HG03045 (cell line): ENCODE results near the gene TTC32.

Source experiments
- ATAC-seq: cut with Tn5 transposase; IDR thresholded peaks from one replicate; pipeline ENCODE4 v1.9.1; 2021; ENCODE audit warnings: mild to moderate bottlenecking, moderate library complexity; ENCODE audit not compliant: unreplicated experiment

The TTC32 gene

DNA sequence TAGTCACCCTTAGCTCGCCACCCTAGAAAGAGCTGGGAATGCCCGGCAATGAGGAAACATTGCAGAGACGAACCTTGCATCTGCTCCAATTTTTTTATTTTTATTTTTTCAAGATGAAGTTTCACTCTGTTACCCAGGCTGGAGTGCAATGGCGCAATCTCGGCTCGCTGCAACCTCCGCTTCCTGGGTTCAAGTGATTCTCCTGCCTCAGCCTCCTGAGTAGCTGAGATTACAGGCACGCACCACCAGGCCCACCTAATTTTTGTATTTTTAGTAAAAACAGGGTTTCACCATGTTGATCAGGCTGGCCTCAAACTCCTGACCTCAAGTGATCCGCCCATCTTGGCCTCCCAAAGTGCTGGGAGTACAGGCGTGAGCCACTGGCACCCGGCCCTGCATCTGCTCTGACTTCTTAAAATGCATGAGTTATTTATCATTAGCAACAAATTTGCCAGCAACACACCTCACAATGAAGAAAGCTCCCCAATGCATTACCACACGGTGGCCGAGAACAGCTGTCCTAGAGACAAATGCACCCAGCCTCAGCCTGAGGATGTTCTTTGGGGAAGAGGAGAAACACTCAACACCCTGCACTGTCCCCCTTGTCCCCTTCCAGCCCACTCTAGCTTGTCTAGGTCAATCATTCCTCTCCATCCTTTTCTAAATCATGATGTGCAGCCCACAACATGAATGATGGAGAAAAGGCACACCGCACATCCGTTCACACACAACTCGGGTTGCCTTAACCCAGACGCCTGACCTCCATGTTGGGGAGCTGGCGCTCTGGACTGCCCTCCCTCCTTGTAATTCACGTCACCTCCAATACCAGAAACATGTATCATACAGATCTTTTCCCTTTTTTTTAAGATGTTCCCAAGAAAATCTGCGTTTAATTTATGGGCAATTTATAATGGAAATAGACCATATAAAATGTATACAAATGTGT, 46.9 kb downstream of the TTC32 start:
- ATAC-seq: no peak

DNA sequence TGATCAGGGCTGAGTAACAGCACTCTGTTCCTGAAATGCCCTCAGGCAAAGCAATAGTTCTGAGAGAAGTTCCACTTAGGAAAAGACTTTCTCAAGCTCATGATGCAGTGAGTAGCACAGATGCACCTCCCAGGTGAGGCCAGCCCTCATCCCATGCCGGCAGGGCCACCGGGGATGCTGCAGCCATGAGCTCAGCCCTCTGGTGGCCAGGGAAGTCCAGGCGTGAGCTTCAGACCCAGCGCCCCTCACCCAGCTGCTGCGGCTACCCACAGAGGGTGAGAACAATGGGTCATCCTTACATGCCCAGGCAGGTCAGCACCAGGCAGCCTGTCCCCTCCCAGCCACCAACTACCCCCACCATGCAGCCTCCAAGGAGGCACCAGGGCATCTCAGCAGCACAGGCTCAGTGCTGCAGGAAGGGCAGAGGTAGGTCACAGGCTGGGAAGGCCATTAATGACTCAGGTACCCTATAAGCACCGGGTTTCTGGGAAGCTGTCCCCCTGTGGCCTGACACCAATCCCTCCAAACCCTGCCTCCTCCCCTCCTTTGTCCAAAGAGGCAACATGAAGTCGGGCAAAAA, 50.6 kb downstream of the TTC32 start:
- ATAC-seq: no peak

DNA sequence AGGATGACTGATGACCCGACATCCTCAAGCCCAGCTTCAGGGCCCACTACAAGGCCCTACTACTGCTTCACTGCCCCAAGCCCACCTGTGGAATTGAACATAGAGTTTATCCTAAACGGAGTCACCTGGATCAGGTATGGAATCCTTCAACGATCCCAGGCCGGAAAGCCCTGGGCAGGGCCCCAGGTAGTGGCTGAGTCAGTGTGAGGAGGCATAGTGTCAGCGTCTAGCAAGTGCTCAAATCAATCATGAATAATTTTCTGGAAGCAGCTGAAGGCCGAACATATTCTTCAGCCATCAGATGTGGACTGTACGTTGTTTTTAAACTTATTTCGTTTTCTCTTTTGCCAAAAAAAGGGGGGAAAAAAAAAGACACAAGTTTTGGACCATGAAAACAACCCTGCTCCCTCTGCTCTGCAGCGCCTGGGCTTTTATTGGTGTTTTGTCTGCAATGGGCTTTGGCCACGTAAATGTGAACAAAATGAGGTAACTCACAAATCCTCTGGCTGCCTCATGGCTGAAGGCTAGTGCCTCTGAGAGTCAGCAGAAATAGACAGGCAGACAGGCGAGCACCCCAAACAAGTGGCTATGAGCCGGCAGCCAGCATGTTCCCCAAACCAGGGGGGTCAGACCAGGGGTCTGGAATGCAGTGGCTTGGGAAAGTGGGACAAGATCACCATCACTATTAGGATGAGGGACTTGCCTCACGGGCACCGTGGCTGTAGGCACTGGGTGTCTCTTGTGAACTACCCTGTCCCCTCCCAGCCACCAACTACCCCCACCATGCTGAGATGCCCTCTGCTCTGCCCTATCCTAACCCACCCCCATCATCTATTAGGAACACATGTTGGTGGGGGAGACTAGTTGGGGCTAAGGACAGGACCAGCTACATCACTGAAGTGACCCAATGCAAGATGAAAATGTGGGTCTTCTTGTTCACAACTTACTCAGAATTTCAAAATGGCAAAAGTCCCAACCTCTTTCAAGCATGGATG, 51.4 kb downstream of the TTC32 start:
- no peak for ATAC-seq

DNA sequence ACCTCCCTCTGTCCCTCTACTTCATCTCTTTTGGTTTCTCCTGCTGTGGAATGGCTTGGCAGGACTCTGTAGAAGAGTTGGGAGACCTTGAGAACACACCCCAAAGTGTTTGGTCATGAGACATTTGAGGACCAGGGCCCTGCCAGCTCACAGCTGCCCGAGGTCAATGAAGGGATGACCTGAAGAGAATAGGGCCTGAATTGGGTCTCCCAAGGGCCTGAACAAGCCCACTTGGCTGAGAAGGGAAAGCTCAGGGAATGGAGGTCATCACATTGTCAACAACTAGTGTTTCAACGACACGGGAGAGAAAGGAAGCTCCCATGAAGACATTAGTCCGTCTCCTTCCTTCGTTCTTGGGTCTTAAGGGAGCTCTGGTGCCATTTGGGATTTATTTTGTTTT, 52.8 kb downstream of the TTC32 start:
- ATAC-seq: no peak

DNA sequence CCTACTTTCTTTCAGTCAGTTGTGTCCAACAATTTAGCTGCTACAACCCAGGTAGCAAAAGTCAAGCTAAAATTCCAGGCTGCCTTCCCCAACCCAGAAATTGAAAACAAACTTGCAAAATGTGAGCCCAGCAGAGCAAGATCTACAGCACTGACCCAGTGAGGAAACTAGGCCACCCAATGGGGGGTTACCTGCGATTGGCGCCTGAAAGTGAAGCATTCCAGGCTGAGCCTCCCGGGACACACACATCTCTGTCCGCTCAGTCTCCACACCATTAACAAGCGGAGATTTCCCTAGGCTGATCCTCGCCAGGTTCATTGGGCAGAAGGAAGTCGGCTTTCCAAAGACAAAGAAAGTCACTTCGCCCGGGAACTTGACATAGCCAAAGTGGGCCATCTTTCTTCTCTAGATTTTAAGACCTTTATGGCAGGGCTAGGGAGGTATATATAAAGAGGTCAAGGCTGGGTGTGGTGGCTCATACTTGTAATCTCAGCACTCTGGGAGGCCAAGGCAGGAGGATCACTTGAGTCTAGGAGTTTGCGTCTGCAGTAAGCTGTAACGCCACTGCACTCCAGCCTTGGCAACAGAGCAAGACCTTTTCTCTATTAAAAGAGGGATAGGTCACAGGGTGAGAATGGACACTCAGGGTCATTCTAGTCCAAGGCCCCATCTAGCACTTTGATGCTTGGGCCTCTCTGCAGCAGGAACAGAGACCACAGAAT, 53.6 kb downstream of the TTC32 start:
- no peak for ATAC-seq

DNA sequence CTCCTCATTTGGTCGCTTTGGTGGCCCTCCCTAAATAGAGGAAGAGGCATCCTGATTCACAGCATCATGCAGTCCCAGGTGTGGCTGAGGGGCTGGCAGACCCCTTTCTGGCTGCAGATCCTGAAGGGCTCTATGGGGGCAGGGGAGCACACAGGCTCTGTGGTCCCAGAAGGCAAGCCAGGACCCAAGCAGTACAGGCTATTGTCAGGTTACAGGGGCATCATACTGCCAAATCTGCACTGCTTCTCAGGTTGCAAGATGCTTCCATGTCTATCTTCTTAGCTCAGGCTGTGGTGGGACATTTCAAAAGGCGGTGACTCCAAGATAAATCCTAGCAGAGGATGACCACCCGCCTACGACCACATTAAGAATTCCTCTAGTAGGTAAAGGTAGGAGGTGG, 54.3 kb downstream of the TTC32 start:
- no peak for ATAC-seq
